Amniotic epithelial cell (primary cell): ENCODE measurements around the gene SRPK3.
"Not testable (repeated sequence)": the region's sequence is repeated elsewhere in the genome, so short reads cannot be mapped to it uniquely, and the experiment has no call there.

Source experiments
- DNase-seq: peaks from one replicate; pipeline ENCODE4 v3.0.0-alpha.2; 2010; ENCODE audit warnings: low read depth

The SRPK3 gene

DNA sequence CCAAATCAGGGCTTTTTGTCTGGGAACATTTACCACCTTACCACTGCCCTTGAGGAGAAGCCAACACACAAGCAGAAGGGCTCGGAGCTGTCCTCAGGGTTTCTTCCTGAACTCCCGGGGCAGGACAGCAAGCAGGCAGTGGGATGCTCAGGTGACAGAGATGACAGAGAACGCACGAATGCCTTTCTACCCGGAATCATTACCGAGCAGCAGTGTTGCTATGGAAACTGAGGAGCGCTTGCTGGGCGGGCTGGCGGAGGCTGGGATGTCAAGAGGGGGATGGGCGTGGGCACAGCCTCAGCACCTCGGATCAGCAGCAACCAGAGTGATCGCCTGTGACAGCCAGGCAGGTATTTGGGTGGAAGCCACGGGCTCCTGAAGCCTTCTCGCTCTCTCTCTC, 31.4 kb downstream of the SRPK3 start:
- no peak for DNase-seq

DNA sequence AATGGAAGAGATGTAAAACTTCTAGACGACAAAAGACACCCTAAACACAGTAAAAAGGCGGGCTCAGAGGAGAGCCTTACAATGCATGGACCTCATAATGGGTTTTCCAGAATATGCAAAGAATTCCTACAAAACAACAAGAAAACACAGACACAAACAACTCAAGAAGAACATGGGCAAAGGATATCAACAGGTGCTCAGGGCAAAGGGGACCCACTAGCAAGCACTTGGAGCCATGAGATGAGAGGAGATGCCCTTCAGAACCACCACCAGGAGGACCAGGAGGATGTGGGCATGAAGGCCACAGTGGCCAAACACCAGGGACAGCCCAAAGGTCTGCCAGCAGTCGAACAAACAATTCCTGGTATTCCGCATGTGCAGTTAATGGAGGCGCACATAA, 32.3 kb downstream of the SRPK3 start:
- DNase-seq, result no peak

DNA sequence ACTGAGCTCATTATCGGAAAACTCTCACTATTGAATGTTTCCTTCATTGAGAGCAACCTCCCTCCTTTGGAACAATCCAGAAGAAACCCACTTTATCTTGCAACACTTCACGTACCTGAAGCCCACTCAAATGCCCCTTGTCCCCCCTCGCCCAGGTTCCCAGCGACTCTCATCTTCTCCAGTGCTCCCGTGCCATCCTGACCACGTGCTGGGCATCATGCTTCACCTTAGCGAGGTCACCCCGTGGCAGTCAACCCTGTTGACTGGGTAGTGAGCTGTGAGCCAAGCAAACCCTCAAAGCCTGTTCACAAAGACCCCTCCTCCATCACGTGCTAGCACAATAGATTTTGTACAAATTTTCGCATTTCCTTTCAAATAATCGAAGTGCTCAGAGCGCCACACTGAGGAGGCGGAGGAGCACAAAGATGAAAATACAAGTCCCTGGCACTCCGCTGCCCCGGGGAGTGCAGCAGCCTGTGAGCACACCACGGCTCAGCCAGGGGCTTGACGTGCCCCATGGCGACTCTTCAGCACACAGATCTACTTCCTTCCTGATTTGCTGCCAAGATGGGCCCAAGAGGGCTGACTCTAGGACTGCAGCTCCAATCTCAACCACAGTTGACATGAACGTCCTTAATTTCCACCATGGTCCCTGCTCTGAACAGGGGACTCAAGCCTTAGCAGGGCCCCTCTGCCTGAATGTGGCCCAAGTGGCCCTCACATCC, 33.9 kb downstream of the SRPK3 start:
- DNase-seq, result no peak

DNA sequence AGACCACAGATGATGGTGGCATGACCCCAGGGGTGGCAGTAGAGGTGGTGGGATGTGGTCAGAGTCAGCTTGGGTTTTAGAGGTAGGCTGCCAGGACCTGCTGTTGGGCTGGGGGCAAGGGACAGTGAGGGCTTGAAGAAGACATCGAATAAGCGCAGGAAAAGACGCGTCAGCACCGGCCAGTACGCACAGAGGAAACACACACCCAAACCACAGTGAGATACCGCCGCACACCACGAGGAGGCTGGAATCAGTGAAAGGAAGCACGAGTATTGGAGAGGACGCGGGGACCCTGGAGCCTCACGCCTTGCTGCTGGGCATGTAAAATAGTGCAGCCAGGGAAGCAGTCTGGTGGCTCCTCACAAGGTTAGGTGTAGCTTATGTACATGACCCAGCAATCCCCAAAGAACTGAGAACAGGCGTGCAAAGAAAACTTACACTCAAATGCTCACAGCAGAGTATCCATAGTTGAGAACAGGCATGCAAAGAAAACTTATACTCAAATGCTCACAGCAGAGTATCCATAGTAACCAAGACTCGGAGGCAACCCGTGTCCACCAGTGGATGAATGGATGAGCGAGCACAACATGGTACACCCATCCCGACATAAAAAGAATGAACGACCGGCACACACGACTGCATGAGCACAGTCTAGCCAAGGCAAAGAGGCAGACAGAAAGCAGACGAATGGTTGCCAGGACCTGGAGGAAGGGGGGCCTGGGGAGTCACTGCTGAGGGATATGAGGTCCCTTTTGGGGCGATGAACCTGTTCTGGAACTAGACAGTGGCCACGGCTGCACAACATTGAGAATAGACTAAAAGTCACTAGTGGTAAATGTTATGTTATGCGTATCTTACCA, 36.2 kb downstream of the SRPK3 start:
- no peak for DNase-seq

DNA sequence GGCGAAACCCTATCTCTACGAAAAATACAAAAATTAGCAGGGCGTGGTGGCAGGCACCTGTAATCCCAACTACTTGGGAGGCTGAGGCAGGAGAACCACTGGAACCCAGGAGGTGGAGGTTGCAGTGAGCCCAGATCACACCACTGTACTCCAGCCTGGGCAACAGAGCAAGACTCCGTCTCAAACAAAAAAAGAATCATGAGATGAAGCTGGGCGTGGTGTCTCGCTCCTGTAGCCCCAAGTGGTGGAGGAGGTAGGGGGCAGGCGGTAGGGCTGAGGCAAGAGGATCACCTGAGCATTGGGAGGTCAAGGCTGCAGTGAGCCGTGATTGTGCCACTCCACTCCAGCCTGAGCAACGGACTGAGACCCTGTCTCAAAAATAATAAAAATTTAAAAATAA, 37.2 kb downstream of the SRPK3 start:
- not testable (repeated sequence) for DNase-seq

DNA sequence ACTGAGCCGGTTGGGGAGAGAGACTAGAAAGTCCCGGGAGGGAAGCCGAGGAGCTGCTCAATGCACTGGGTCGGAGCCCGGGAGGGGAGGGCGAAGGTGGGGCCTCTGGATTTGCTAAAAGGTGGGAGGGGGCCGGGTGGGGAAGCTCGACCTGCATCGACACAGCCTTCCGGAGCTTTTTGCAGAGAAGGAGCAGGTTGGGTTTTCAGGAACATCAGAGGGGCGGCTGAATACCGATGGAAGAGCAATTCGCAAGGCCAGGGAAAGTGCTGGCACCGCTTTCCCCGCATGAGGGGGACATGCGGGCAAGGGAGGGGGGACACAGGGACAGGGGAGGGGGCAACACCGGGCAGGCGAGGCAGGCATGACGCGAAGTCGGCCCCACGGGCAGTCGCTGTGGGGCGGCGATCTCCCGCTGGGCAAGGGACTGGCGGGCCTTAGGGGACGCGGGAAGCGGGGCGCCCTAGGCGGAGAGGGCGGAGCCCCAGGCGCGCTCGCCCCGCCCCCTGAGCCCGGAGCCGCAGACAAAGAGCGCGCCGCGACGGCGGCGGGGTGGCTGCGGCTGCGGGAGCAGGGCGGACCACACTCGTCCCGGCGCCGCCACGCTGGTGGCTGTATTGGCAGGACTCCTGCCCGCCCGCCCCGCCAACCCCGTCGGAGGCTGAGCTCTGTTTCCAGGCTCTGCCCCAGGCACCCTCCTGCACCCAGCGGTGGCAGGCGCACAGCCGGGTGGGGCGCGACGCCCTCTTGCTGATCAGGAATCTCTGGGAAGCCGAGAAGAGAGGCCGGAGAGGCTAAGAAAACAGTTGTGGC, 37.9 kb downstream of the SRPK3 start:
- DNase-seq, result no peak

DNA sequence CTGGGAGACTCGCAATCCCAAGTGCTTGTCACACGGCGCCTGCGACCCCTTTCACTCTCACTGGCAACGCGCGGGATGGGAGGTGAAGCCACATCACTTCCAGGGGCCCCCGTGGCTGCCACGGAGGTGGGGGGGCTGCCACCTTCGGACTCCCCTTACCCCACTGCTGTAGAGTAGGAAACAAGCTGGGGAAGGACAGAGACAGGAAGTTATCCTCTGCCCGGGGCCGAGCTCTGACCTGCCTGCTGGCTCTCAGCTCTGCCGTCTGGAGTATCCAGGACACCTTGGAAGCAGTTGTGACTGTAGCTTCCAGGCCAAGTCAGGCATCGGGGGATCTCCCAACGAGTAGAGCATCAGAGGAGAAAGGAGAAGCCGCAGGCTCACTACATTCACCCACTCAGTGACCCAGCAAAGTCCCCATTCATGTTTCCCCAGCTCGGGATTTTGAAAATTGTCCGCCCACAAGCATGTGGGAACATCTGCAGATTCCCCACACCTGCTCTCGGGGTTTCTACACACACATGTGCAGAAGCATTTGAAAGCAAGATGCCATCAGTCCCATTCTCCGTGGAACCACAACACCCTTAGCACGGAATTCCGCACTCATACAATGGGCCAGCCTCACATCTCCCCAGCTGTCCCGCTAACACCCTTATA, 38.7 kb downstream of the SRPK3 start:
- no peak for DNase-seq

DNA sequence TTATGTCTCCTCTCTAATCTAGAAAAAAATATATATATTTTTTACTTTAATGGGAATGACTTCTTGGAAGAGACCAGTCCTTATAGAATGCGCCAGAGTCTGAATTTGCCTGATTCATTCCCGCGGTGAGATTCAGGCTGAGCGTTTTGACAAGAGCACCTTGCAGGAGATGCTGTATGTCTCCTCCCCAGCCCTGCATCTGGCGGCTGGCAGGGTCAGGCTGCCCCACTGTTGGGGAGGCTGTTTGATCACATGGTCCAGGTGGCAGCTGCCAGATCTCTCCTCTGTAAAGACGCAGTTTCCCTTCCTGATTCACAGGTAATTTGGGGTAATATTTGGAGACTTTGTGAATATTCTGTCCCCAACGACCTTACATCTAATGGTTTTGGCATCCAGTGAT, 39.8 kb downstream of the SRPK3 start:
- no peak for DNase-seq

DNA sequence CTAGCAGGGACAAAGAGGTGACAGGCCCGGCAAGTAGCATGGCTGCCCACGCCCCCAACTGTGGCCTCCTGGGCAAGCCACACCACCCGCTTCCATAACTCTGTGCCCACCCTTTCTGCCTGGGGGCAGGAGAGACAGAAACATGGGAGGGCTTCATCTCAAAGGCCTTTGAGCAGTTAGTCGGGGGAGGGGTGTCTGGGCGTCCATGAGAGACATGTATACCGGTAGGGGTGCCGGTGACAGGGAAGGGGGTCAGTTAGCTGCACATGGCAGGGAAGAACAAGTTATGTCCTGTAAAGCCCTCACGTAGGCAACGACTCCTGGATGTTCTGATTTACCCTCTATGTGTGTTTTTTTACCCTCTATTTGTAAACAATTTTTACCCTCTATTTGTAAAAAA, 40.2 kb downstream of the SRPK3 start:
- DNase-seq, result no peak

DNA sequence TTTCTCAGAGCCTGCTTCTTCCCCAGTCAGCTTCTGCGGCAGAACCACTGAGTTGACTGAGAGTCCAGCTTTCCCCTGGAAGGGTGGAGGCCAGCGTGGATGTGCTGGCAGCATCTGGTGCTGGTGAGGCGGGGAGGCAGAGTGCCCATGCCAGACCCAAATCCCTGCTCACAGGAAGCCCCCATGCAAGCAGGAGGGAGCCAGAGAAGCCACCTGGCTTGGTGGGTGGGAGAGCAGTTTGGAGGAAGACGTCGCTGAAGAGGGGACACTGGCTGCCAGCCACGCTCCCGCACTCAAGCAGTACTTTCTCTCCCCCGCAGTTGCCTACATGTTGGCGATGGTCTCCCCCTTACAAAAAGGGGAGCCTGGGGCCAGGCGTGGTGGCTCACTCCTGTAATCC, 43.5 kb downstream of the SRPK3 start:
- DNase-seq, result no peak

DNA sequence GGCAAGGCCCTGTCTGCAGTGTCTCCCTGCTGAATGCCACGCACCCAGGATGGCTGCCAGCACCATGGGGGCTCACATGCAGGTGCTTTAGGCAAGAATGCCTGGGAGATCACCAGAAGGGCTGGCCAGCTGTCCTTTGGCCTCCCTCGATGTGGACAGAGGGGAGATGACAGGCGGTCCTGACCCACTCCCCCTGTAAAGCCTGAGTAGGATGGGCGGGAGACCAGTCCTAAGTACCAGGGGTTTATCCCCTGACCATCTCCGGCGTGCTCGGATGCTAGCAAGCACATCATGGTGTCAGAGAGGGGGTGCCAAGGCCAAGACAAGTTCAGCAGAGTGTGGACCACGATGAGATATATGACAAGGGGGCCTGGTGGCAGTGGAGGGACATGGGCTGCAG, 44.2 kb downstream of the SRPK3 start:
- DNase-seq, result no peak

DNA sequence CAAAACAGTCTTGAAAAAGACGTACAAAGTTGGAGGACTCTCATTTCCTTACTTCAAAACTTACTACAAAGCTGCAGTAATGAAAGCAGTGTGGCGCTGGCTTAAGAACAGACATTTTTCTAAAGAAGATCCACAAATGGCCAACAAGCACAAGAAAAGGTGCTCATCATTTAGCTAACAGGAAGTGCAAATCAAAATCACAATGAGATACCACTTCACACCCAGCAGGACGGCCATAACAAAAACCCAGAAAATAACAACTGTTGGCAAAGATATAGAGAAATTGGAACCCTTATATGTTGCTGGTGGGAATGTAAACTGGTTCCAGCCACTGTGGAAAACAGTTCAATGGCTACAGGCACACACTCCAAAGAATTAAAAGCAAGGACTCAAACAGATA, 46.2 kb downstream of the SRPK3 start:
- DNase-seq, result no peak

DNA sequence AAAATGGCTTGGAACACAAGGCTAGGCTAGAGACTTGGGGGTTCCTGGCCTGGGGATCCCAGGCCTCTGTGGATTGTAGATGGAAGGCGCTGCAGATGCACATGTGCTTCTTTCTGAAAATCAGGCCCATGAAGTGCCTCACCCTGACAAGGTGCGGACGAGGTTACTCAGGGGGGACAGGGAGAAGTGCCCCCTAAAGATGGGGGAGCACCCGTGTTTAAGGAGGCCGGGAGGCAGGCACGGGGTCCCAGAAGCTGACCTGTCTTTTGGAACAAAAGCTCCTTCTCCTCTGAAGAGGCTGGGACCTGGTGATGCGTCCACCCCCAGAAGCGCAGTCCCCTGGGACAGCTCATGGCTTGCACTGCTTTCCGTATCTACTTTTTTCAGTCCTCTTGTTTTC, 47.1 kb downstream of the SRPK3 start:
- no peak for DNase-seq

DNA sequence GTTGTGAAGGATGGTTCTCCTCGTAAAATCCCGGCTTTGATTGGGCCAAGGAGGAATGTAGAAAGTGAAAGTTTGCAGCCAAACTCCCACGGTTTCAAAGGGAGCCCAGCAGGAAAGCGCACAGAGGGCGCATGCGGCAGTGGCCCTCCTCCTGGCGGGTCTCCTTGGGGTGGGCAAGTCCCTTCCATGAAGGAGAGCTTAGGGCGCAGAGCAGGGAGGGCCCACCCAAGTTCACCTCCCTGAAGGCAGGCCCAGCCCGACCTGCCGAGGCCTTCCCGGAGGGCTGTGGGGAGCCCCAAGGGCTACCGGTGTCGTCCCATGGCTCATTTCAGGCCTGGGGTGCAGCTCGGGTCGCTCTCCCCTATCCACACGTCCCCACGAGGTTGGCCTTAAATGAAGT, 47.5 kb downstream of the SRPK3 start:
- DNase-seq, result no peak

DNA sequence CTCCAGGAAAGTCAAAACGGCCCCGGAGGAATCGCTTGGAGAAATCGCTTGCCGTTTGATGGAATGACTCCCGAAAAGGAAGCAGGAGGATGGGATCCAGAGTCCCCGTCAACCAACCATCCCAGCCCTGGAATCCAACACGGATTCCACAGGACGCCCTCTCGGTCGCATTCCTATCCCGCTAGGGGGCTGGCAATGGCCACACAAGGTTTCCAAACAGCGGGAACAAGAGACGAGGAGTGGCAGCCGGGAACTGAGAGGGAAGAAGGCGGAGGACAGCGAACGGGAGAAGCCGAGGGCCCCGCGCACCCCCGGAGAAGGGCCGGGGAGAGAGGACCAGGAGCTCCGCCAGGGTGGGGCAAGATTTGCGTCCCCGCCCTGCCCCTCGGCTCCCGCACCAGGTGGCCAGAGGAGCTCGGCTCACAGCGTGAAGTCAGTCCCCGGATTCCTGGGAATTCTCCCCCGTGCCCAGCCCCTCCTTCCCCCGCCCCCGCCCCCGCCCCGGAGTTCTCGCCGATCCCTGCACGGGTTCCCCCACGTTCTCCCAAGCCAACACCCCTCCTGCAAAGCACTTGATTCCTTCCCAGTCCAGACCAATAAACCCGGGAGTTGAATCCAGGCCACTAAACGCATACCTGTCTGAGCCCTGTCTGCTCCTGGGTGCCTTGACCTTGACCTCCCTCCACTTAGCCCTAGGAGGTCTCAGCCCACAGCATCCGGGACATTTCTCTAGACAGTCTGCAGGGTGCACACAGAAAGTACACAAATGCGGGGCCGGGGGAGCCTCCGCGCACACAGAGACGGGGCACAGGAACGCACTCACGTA, 48.1 kb downstream of the SRPK3 start:
- no peak for DNase-seq

DNA sequence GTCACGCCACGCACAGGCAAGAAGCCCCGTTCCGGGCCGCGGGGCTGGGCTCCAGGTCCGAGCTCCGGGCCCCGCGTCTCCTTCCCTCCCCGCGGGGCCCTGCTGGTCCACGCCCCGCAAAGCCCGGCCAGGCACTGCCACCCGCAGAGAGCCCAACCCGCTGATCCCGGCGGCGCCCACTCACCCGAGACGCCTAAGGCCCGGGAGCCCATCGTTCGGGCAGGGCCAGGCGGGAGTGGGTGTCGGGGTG, 48.6 kb downstream of the SRPK3 start:
- DNase-seq, result no peak

DNA sequence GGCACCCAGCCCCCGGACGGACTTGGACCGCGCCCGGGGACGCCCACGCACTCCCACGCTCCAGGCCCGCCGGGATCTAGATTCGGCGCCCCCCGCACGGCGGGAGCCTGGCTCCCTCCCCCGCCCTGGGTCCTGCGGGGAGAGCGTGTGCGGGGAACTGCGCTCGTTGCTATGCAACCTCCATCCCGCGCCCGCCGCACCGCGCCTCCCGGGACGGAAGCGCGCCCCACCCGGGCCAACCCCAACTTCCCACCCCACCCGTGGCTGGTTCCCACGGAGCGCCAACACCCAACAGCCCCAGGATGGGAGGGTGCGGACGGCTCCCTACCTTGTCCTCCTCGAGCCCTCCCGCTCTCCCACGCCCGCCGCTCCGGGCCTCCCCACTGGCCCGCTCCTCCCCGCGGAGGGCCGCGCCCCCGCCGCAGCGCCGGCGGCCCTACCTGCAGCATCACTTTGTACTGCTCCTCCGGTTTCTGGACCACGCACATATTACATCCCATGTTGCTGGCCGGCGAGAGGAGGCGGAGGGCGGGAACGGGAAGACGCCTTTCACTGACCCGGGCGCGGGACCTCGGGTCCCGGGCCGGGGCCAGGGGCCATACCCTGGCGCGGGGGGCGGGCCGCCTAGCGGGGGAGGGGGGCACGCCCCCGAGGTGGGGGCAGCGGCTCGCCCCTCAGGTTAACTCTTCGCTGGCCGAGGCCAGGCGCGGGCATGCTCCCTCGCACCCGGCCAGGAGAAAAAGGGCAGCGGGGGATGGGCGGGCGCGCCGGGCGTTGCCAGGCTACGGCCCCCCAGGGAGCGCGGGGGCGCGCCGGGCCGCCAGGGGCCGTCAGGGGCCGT, 49.2 kb downstream of the SRPK3 start, which contains the start of gene PDZD4:
Gene PDZD4 (minus strand): TSS at position 746 of the 841 bp plus-strand sequence. CDS start 246 bp downstream, at position 500.
- DNase-seq, result no peak

DNA sequence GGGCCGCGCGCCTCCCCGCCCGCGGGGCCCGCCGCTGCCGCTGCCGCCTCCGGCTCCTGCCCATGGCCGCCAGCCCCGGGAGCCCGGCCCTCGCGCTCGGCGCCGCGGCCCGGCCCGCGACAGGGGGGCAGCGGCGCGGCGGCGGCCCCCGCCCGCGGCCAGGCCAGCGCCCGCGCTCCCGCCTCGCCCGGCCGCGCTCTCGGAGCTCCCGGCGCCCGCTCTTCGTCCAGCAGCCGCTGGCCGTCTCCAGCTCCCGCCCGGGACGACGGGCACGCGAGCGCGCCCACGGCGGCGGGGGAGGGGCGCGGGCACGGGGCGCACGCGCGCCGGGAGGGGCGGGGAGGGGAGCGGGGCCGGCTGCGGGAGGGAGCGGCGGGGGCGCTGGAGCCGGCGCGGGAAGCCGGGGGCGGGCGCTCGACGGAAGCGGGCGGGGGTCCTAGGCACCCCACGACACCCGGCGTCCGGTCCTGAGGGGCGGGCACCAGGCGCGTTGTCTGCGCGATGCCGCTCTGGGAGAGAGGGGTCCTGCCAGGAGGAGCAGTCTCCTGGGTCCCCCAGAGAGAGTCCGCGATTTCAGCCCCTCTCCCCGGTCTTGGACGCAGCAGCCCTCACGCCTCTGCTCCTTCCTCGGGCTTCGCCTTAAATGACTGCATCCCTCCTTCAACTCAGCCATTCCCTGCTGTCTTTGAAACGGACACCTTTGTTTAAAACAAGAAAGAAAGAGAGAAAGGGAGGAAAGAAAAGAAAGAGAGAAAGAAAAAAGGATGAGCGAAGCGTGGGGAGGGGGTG, 50.0 kb downstream of the SRPK3 start:
- no peak for DNase-seq

DNA sequence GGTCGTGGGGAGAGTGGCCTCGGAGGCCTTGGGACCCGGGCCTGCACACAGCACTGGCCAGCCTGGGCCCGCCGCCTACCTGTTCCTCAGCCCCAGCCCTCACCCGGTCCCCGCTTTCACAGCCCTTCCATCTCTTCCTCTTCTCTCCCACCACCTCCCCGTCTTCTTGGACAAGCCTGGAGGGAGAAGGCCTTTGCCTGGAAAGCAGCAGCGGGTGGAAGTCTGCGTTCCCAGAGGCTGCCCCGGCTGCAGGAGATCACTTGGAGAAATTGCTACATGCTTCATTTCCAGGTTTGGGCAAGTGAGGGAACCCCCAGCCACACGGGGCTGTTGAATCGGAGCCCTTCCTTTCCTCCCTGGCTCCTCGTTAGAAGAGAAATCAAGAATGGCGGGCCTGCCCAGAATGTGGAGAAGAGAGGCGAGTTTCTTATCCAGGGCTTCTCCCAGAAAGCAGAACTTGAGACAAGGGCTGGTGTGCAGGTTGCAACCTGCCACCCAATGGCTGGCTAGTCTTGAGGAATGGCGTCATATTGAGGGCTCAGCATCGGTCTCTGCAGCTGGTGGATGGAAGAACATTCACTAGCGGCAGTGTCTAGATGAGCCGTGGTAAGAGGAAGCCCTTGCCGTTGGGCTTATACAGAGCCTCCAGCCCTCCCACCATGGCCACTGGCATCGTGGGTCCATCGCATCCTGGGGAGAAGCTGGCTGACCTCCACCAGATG, 50.7 kb downstream of the SRPK3 start:
- no peak for DNase-seq
